Sigmoid colon (tissue), 7 donors: ENCODE results near the gene ZNF346. TPM values are rescaled to one million over a fixed set of nuclear protein-coding genes. Genes with fewer than 3 reads are reported as not detected.

Experiments used
- DNase-seq: peaks from one replicate; pipeline ENCODE4 v3.0.0-alpha.2; 2019
- H3K27ac ChIP-seq, 4 donors: fragments of 200-600 bp; sonication (generic); one replicate each; pipeline ENCODE4 v1.5.1; 2016 to 2019; ENCODE audit warnings: mild to moderate bottlenecking in 1 of 4
- H3K27me3 ChIP-seq, 3 donors: fragments of 200-600 bp; sonication (generic); one replicate each; pipeline ENCODE4 v1.5.1; 2019; ENCODE audit warnings: mild to moderate bottlenecking in 1 of 3
- H3K36me3 ChIP-seq, 4 donors: fragments of 200-600 bp; sonication (generic); one replicate each; pipeline ENCODE4 v1.5.1; 2016 to 2019
- H3K4me1 ChIP-seq, 4 donors: fragments of 200-600 bp; sonication (generic); one replicate each; pipeline ENCODE4 v1.5.1; 2017 to 2019
- H3K4me3 ChIP-seq, 4 donors: fragments of 200-600 bp; sonication (generic); one replicate each; pipeline ENCODE4 v1.5.1; 2017 to 2019; ENCODE audit warnings: mild to moderate bottlenecking in 2 of 4, moderate library complexity in 1 of 4
- H3K9me3 ChIP-seq, 4 donors: fragments of 200-600 bp in 3 of 4; sonication (generic) in 3 of 4; one replicate each; pipeline versions ENCODE4 v1.5.1 to v1.6.1; 2013 to 2019
- CTCF ChIP-seq, 4 experiments: fragments of 450-650 bp in 3 of 4; fragments of 200-600 bp in 1 of 4; IDR thresholded peaks; one replicate each; pipeline ENCODE4 v1.5.1; 2016 to 2019; ENCODE audit warnings: antibody characterized with exemption in 4 of 4, mild to moderate bottlenecking in 3 of 4, moderate library complexity in 2 of 4
- EP300 ChIP-seq, 4 donors: sonication (generic); formaldehyde crosslinking; IDR thresholded peaks; one replicate each; pipeline ENCODE4 v1.6.1; 2017; ENCODE audit warnings: antibody characterized with exemption in 4 of 4
- POLR2A ChIP-seq, 2 donors: fragments of 450-650 bp; IDR thresholded peaks; one replicate each; pipeline ENCODE4 v1.6.1; 2016; ENCODE audit warnings: antibody characterized with exemption in 2 of 2, mild to moderate bottlenecking in 2 of 2, moderate library complexity in 2 of 2
- POLR2AphosphoS5 ChIP-seq, 4 donors: sonication (generic); formaldehyde crosslinking; IDR thresholded peaks; one replicate each; pipeline ENCODE4 v1.6.1; 2017; ENCODE audit warnings: antibody characterized with exemption in 4 of 4
- WGBS, 2 donors: extraction: QIAGEN DNeasy Blood & Tissue Kit; methylation state at CpG; one replicate each; pipeline ENCODE4 v1.1.7; 2013; 5-methylcytosine and 5-hydroxymethylcytosine counted together
- intact Hi-C: fragments of 100-400 bp; cut with DNase I; formaldehyde crosslinking; loops from one replicate; pipeline ENCODE4 v1.15.1; 2023
- polyA plus RNA-seq, 3 donors: library from polyadenylated mRNA; stranded (reverse); fragments of 200-250 nt; gene quantifications; one replicate each; pipeline ENCODE4 v1.2.3, GENCODE V29; 2013
- total RNA-seq, 4 donors: library from RNA; depleted of rRNA; stranded (reverse); fragments of >200 nt; gene quantifications; one replicate each; pipeline ENCODE4 v1.1.0, GENCODE V29; 2016
- donor health status: healthy with polysubstance abuse.
- donor health status: Bipolar disorder and iron deficiency.
- donor health status: healthy.

The ZNF346 gene
- total and polyA plus RNA-seq, 7 donors: 3.0 to 21.9 (median 12.5) TPM

- Histone ChIP-seq H3K4me3 (no peak overlapping the region), H3K4me1 (peaks cover 0 to 29% (median 21%) of the 10 kb centered on the region in 4 donors), H3K27me3 (no peaks in the 10 kb centered on the region), H3K9me3 (no peaks in the 10 kb centered on the region), H3K27ac (no peak overlapping the region), H3K36me3 (no peaks in the 10 kb centered on the region)
- no peak for TF ChIP-seq POLR2AphosphoS5 (IDR thresholded peaks at IDR 0.05)
- no peak for TF ChIP-seq POLR2A (IDR thresholded peaks at IDR 0.05)
- no peak for TF ChIP-seq CTCF (IDR thresholded peaks at IDR 0.05)
- no peak for TF ChIP-seq EP300 (IDR thresholded peaks at IDR 0.05)
- DNase-seq: no peak
- 84 to 86% methylated on average over 5 of the region's 5 CpGs for WGBS, 2 donors
- intact Hi-C loops: no loop called here
Measured at GRCh38 chr5:177003649-177004048, 18.8 kb upstream of the ZNF346 start.

GRCh38 chr5:177004961-177005360, 17.5 kb upstream of the ZNF346 start:
- Histone ChIP-seq H3K4me1 (peaks cover 0 to 29% (median 21%) of the 10 kb centered on the region in 4 donors), H3K4me3 (peak overlapping the region in 1 of 4 donors; percentile 92), H3K36me3 (no peaks in the 10 kb centered on the region), H3K27ac (peak overlapping the region in 3 of 4 donors; percentile 94 to 98 (median 97)), H3K27me3 (no peaks in the 10 kb centered on the region), H3K9me3 (no peaks in the 10 kb centered on the region)
- 81 to 89% methylated on average over 10 of the region's 10 CpGs for WGBS, 2 donors
- intact Hi-C loops: no loop called here
- TF ChIP-seq POLR2AphosphoS5 (IDR thresholded peaks at IDR 0.05) (no peak), POLR2A (IDR thresholded peaks at IDR 0.05) (no peak), EP300 (IDR thresholded peaks at IDR 0.05) (no peak), CTCF (IDR thresholded peaks at IDR 0.05) (no peak)
- DNase-seq: no peak

- H3K27ac ChIP-seq: peak overlapping the region; percentile 94 to 98 (median 98)
- 1% methylated on average over 51 of the region's 51 CpGs for WGBS, 2 donors
- DNase-seq: peak; percentile 87
- H3K4me1 ChIP-seq: peaks cover 0 to 29% (median 21%) of the 10 kb centered on the region in 4 donors
- H3K36me3 ChIP-seq: no peaks in the 10 kb centered on the region
- peak overlapping the region; percentile 86 to 96 (median 92) for H3K4me3 ChIP-seq
- no peaks in the 10 kb centered on the region for H3K9me3 ChIP-seq
- intact Hi-C loops: no loop called here
- no peaks in the 10 kb centered on the region for H3K27me3 ChIP-seq
- TF ChIP-seq EP300 (IDR thresholded peaks at IDR 0.05) (no peak), POLR2AphosphoS5 (IDR thresholded peaks at IDR 0.05) (peak in 2 of 4 donors; percentile 5 to 44), CTCF (IDR thresholded peaks at IDR 0.05) (peak; percentile 13 to 68 (median 41))
Measured at GRCh38 chr5:177005619-177006264, 16.8 kb upstream of the ZNF346 start.

- 0 to 1% methylated on average over 83 of the region's 83 CpGs for WGBS, 2 donors
- H3K4me1 ChIP-seq: peaks cover 0 to 26% (median 19%) of the 10 kb centered on the region in 4 donors
- no peaks in the 10 kb centered on the region for H3K27me3 ChIP-seq
- no peaks in the 10 kb centered on the region for H3K9me3 ChIP-seq
- H3K36me3 ChIP-seq: no peaks in the 10 kb centered on the region
- H3K4me3 ChIP-seq: peak within 1 kb of the TSS; percentile 86 to 96 (median 92)
- peak within 1 kb of the TSS; percentile 94 to 98 (median 98) for H3K27ac ChIP-seq
- intact Hi-C loops: no loop called here
- peak; percentile 95 for DNase-seq
- peak; percentile 28 to 64 (median 61) for TF ChIP-seq POLR2AphosphoS5 (IDR thresholded peaks at IDR 0.05)
- TF ChIP-seq POLR2A (IDR thresholded peaks at IDR 0.05): peak in 1 of 2 donors; percentile 31
- TF ChIP-seq CTCF (IDR thresholded peaks at IDR 0.05): no peak
- TF ChIP-seq EP300 (IDR thresholded peaks at IDR 0.05): no peak
Measured at GRCh38 chr5:177006265-177006972, 16.1 kb upstream of the ZNF346 start, which contains the start of gene UIMC1. Gene UIMC1, minus strand, starts transcription at chr5:177006779. Its CDS starts 24,164 bp downstream, at chr5:176982615.
